Spleen (tissue), 7 donors: Measurements from ENCODE around the gene GDPD1.

Experiments
- CTCF ChIP-seq, 11 experiments: fragments of 200-600 bp in 7 of 11; fragments of 450-650 bp in 4 of 11; sonication (generic) in 4 of 11; IDR thresholded peaks in 8 of 11; conservative IDR thresholded peaks in 3 of 11; 1 replicate in 7 of 11; 2 replicates in 4 of 11; pipeline versions ENCODE4 v1.4.0 to v1.8.0; 2016 to 2021; ENCODE audit warnings: antibody characterized with exemption in 11 of 11, inconsistent platforms in 4 of 11, mild to moderate bottlenecking in 1 of 11
- POLR2AphosphoS5 ChIP-seq, 3 donors: sonication (generic); formaldehyde crosslinking; IDR thresholded peaks; one replicate each; pipeline ENCODE4 v1.5.1; 2017; ENCODE audit warnings: antibody characterized with exemption in 3 of 3
- donor health status: DM: no; HTN: no; CAD: no; lungs with moderate emphysema.
- donor health status: DM: no; HTN: no; CAD: no.
- donor health status: DM: no; HTN: no; CAD: no.

- TF ChIP-seq CTCF (IDR thresholded peaks at IDR 0.05 in 8 of 11, conservative IDR thresholded peaks at IDR 0.05 in 3 of 11) (no peak), POLR2AphosphoS5 (IDR thresholded peaks at IDR 0.05) (no peak)
Observed at GRCh38 chr17:59175076-59175475, 45.2 kb upstream of the GDPD1 start.
